Renal cortical epithelial cell (primary cell): ENCODE data around the gene TMEM267. TPM values are rescaled to one million over a fixed set of nuclear protein-coding genes. Genes with fewer than 3 reads are reported as not detected.
A peak's percentile ranks its signal among the peaks of the same experiment; 100 is the strongest.
"Not testable (repeated sequence)": the region's sequence is repeated elsewhere in the genome, so short reads cannot be mapped to it uniquely, and the experiment has no call there.

Experiments
- DNase-seq: peaks from one replicate; pipeline ENCODE4 v3.0.0-alpha.2; 2011; ENCODE audit warnings: low read depth
- total RNA-seq: library from RNA; depleted of rRNA; stranded (reverse); fragments of >200 nt; gene quantifications from 2 replicates; pipeline ENCODE4 v1.2.3, GENCODE V29; 2014

Gene TMEM267
- total RNA-seq, 1 donor from 2014 or later: 29.4 TPM

DNA sequence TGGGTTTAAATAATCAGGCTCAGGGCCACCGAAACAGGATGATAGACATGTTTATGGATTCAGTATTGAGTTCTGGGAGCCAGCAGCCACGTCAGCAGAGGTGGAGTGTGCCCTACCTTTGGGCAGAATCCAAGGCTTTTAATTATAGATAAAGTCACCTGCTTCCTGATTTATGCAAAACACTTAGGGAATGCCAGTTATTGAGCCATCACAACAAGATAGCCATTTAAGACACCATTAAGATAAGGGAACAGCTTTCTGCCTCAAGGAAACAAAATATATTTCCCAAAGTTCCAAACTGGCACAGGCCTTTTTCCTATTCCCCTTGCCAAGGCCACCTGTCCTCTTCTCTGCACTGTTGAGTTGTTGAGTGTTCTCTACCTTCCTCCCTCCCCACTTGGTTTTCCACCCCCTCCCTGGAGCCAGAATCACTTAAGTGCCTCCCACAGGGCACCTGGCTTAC is 73.8 kb downstream of the TMEM267 start:
- no peak for DNase-seq

GRCh38 chr5:43402524-43403066 is 81.1 kb downstream of the TMEM267 start:
- DNase-seq: not testable (repeated sequence)

GRCh38 chr5:43401827-43402226 is 81.8 kb downstream of the TMEM267 start:
- DNase-seq: no peak

- DNase-seq: peak; percentile 58
These were observed 83.6 kb downstream of the TMEM267 start for GRCh38 chr5:43400082-43400481.

DNA sequence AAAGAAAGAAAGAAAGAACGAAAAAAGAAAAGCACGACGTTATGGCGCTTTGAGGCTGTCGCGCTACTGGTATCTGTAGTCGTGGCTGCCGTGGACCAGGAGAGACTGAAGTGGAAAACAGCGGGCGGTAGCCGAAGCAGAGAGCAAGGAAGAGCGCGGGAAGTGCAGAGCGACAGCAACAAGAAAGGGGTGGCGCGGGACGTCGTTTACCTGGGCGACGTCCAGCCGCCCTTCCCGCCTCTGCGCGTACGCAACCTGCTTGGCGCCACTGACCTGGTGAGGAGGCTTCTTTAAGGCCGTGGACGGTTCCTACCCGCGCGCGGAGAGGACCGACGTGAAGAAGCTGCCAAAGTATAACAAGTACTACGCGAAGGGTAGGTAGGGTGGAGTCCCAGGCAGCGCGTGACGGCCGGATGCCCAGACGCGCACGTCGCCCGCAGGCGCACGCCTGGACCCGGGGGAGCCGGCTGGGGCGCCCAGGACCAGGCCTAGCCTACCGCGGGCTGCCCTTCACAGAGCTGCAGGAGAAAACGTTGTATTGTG is 86.8 kb downstream of the TMEM267 start:
- DNase-seq: no peak

Other genes starting within 250 kb of the TMEM267 start
- gene HMGCS1, start 170.5 kb downstream of the TMEM267 start, total RNA-seq: 39.0 and 136 TPM in 2 replicates
- 11.0 and 26.6 TPM in 2 replicates for gene CCL28, start 71.5 kb downstream of the TMEM267 start, total RNA-seq
- gene C5orf34, start 31.3 kb upstream of the TMEM267 start, total RNA-seq: 1.7 and 3.0 TPM in 2 replicates
- gene PAIP1, start 73.2 kb upstream of the TMEM267 start, total RNA-seq: 199 and 205 TPM in 2 replicates
- gene NNT, start 119.3 kb upstream of the TMEM267 start, total RNA-seq: 66.7 and 147 TPM in 2 replicates